Measurements from ENCODE around the gene FSHR.

FSHR gene

DNA sequence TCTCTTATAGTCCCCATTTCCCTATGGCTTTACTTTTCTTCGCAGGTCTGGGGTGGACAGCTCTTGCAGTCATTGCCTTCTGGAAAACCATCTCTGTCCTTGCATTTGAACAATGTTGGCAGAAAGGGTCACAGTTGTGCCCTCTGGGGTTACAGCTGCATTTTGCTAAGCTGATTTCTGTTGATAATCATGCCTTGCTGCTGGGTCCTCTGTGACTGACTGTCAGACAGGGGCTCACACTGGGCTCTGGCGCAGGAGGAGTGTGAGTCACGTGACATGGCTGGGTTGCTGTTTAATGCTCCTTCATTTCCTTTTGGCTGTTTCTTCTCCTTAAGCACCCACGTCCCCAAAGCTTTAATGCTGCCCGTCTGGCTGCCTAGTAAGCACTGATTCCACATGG lies 202.2 kb downstream of the FSHR start:
- no peak for DNase-seq

DNA sequence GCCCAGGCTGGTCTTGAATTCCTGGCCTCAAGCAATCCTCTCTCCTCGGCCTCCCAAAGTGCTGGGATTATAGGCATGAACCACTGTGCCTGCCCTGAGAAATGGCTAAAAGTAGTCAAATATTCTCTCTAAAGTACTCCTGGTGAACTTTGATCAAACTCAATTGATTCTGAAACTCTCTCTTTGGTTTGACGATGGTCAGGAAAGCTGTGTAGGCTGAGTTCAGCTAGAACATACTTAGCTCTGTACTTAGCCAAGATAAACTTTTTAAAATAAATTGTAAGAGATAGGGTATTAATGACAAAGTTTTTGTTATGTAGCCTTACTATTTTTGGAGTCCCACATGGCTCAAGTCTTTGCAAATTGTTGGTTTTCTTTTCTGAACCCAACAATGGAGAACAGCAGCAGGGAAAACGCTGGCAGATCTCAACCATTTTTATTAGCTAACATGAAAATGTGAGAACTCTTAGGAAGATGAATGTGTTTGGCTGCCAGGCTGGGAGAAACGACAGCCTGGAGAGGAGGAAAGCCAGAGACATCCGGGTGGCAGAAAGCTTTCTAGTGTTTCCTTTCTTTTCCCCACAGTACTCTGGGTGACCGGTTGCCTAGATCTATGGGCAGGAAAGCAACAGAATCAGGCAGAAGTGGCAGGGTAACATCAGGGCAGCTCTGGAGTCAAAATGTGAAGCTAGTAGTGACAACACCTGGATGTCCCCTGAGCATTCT lies 205.8 kb downstream of the FSHR start:
- DNase-seq = no peak

DNA sequence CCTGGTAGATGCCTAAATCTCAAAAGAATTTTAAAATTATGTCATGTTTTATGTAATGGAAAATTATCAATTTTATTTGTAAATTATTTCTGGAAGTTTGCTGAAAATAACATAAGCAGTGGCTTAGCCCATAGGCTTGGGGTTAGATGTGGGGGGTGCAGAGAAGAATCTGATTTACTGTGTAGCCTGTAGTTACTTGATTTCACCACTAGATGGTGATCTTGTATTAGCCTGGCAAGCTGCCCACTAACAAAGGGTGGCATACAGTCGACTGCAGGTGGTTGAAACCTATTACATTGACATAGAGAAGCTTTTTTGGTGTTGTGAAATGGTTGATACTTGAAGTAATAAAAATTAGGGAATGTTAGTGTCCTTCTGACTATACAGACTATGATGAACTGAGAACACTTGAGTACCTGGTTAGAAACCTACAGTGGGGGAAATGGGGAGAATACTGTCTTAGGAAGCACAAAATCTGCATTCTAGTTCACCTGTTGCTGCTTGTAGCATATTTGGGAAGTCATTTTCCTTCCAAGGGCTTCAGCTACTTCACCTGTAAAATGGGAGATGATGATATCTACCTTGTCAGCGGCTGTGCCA lies 207.8 kb downstream of the FSHR start:
- DNase-seq = peak; percentile 79

DNA sequence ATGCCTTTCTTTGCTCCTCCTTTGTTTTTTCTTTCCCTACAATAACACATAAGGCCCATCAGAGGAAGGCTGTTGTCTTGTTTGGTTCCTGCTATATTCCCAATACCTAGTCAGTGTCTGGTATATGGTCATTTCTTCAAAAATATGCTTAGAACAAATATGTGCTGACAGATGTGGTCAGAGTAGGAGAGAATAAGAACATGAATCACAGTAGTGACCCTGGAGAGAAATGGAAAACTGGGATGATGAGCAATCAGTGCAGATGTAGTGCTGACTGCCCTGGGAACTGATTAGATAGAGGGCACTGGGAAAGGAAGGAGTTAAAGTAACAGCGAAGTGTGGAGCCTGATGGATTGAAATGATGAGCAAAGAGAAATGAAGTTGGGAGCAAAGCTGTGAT lies 209.4 kb downstream of the FSHR start:
- DNase-seq = no peak

DNA sequence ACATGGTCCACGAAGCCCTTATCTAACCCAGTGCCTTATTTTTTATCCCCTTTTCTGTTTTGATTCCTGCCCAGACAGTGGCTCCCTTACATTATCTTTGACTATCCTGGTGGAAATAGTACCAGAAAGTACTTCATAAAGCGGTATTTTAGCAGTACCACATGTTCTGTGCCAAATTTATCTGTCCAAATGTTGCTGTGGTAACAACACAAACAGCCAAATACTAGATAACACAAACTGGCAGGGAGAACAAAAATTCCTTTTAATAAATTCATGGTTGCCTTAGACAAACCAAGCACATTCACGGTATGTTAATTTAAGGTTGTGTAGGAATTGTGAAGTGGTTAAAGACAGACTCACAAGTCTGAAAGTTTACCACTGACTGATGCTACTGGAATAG lies 210.9 kb downstream of the FSHR start:
- DNase-seq = no peak

DNA sequence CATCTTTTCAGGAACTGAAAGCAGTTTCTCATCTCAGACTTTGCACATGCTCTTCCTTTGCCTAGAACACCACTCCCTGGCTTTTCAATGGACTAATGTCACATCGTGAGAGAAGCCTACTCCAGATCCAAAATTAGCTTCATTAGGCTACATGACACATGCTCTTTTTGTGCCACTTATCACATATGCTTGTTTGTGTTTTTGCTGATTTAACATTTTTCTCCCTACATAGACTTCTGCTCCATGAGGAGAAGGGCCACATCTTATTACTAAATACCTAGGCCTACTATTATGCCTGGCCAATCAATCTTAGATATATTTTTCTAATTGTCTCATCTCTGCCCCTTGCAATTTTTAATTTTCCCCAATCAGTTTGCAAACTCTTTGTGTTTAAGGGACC lies 212.4 kb downstream of the FSHR start:
- no peak for DNase-seq

DNA sequence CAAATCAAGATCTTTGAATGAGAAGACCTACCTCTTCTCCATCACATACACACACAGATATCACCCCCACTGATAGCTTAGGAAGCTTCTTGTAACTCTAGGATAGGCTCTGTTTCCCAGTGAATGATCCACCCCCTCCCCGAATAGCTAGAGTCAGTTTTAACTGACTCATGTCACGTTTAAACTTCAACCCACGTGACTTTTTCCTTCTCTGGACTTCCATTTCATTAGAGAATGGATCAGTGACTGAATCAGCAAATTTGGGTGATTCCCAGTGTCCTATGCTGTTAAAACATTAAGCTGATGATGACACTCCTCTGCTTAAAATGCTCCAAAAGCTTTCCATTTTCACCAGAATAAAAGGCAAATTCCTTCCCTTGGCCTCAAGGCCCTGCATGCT lies 212.9 kb downstream of the FSHR start:
- no peak for DNase-seq

DNA sequence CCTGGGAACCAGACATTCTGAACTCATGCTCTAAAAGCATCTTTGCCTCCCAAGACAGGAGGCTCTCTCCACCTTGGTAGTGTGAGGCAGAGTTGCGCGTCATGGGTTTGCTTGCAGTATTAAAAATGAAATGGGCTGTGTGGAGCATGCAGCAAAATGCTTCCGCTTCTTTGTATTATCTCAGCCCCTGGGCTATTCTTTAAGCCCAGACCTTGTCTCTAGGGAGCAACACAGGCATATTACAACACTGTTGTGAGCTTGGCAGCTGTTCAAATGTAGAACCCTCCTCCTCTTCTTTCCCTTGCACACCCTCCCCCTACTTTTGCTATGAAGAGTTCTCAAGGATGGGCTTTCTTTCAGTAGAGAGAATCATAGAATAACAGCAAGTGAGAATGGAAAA lies 213.7 kb downstream of the FSHR start:
- DNase-seq = peak; percentile 37

DNA sequence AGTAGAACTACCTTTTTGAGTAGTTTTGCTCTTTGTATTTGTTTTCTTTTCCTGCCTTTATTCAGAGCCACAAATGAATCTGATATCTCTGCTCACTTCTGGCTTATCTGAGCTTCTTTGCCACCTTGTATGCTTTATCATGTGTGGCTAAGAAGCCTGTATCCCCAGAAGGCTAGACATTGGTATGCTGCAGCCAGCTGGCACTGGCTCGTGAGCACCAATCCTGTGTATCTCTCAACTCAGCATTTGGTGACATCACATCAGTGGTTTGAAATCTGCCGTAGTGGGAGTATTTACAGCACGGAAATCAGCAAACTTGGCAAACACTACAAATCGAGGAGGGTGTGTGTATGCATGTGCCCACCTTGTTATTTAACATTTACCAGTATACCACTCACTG lies 215.1 kb downstream of the FSHR start:
- DNase-seq = no peak

DNA sequence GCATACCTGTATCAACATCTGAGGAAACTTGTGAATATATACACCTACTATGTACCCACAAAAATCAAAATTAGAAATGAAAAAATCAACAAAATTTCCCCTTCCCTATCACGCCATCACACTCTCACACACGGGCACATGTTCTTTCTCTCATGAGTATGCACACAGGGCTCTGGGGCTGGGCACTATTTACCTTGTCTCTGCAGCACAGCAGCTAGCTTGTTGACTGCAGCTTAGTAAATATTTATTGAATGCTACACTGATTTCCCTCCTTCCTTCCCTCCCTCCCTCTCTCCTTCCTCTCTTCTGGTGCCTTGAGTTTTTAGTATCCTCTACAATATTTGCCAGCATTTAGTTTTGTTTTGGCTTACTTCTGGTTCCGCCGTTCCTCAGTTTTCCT lies 216.1 kb downstream of the FSHR start:
- no peak for DNase-seq

DNA sequence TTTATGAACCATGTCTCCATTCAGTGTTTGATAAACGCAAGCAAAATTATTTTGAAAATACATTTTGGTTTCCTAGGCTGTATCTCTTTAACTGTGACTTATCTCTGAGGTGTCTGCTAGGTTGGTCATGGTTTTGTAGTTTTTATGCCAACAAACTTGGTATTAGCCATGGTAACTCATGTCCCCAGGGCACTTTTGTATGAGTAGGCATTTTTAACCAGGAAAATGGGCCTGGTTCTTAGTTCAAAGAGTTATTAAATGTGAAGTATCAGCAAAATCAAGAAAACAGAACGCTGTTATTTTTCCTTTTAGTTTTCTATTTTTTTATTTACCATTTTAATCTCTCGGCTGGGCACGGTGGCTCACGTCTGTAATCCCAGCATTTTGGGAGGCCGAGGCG lies 219.5 kb downstream of the FSHR start:
- DNase-seq = no peak

DNA sequence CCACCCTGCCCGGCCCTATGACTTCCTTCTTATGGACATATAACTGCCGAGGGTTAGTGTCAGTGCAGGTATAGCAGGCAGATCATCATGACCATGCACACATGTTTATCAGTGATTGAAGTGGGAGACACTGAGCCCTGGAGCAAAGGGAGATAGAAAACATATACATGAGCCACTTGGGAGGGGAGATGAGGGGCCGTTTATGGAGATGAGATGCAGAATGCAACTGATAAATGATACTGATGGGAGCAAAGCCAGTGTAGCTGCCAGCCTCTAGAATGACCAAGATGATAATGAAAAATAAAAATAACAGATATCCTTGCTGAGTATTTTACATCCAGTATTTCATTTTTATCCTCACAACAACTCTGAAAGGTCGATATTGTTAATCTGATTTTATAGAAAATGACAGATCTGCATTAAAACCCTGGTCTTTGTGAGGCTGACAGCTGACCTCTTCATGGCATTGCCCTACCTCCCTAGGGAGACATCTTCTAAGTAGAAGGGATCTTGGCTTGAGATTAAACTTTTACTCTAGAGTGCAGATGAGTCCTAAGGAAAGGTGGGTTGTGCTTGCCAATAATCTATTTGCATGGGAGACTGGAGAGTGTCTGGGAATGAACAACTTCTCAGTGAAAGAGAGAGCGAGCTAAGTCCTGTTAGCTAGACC lies 220.4 kb downstream of the FSHR start:
- DNase-seq = no peak

DNA sequence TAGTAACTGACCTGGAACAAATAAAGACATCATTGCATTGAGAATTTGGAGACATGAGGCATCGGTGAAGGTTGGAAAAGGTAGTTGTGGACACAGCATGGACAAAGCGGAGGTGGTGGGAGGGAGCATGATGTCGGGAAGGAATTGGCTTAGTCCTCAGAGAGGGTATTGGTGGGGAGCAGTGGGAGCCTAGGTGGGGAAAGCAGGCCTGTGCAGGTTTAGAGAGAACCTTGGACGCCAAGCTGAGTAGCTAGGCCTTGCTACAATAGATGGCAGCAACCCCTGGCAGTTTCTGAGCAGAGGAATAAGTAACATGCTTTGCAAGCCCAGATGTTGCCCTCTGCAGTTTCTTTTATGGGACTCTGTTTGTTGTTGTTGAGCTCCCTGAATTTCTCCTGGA lies 221.6 kb downstream of the FSHR start:
- no peak for DNase-seq

DNA sequence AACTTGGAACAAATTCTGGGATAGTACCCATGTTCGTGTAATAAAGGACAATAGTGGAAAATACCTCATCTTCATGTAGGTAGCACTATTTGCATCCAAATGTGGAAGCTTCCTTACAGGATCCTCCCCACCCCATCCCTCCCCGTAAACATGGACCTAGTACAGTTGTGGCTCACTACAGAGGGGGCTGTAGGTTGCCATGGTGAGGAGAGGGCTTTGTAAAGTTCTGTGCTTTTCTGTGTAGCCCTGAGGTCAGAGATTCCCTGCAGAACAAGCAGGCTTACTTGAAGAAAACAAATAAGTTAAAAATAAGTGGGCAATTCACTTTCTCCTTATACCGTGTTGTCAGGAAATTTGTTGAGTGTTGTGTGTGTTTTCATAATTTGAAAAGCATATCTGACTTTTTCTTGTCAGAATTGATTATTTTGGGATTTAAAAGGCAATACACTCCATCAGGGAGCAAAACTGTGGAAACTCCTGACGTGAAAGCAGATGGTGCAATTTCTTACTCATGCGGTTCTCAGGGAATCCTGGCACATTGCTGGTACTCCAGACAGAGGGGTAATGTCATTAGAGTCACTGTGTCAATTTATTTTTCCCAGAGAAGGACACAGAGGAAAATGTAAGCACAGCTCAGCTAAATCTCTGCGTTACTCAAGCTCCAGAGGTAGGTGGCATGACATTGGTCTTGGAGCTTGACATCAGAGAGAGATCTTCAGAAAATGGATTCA lies 224.6 kb downstream of the FSHR start:
- no peak for DNase-seq

DNA sequence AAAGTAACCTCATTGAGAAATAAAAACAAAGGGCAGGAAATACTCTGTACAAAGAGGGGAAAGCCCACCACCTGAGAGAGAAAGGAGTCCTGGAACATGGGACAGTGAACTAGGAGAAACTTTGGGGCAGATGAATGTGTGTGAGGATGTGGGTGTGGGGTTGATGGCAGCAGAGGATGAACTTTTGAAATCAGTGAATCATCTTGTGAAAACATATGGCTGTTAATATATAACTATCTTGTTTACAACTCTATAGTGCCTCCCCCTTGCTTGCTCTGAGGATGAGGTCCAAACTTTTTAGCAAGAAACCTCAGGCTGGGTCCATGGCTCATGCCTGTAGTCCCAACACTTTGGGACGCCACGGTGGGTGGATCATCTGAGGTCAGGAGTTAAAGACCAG lies 227.0 kb downstream of the FSHR start:
- no peak for DNase-seq

DNA sequence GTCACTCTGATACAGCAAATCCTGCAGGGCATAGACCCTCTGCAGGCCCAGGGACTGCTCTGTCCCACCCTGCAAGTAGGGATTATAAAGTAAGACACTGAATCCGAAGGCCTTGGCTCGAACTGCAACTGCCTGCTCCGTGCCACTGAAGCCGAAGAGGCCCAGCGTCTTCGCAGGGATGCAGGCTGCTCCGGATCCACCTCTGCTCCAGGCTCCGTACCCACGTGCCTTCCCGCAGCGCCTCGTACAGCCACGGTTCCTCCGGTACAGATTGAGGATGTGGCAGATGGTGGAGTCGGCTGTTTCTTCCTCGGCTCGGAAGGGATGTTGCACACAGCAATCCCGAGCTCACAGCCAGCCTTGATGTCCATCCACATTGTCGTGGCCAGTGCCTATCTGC lies 238.4 kb downstream of the FSHR start:
- no peak for DNase-seq

DNA sequence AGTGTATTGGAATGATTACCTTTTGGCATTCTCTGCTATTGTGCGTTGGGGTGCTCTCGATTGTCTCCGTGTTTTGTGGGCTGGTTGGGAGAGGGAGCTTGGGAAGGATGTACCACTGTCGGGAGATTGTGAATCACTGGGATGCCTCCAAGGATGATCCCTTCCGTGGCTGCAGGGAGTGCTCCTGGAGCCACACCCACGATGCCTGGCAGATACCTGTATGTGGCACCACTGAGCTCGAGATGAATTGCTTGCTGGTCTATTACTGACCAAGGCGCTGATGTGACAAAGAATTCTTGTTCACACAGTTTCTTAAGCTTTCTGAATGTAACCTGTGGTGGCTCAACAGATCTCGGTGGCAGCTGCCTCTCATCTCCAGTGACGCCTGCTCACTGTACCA lies 239.1 kb downstream of the FSHR start:
- DNase-seq = no peak

DNA sequence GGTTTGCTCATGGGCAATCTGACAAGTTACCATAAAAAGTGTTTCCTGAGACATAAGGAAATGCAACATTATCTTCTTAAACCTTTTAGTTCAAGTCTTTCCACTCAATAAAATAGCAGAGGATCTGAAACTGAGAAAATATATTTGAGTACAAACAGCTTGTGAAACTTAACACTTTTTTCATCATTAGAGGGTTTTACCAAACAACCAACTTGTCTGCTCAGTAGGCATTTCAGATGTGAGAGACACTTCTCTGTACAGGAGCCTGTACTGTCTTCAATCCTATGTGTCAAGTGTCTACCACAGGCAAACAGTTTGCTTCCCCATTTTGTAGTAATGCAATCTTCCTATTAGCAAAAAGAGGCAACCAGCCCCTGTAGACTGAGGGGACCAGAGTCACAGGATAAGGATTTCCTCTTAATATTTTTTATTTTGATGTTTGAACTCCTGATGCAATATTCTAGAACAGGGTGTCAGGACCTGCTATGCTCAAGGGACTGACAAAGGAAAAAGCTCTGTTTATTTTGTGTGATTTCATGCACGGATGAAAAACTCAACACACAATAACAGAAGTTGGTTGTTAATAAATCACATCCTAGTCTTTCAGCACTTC lies 239.7 kb downstream of the FSHR start:
- no peak for DNase-seq

Data from NCI-H2171 treated with DMSO at 0.1 percent for 48 hours (cell line).